Activated CD4-positive, alpha-beta T cell treated with anti-CD3 and anti-CD28 coated beads for 36 hours (primary cell): ENCODE data around the gene ENOX1. TPM values are rescaled to one million over a fixed set of nuclear protein-coding genes. Genes with fewer than 3 reads are reported as not detected.
A peak's percentile ranks its signal among the peaks of the same experiment; 100 is the strongest.

Experiments used
- ATAC-seq: fragments of 200-7000 bp; cut with Tn5 transposase; one replicate; pipeline ENCODE4 v1.10.0; 2021; ENCODE audit warnings: mild to moderate bottlenecking, moderate library complexity
- CTCF ChIA-PET: fragments of 350-600 bp; sonication (Branson Sonifier 250); formaldehyde crosslinking; loops from one replicate; lab custom pipeline; 2021; ENCODE audit warnings: antibody characterized with exemption; lab: Charles Lee
- POLR2A ChIA-PET: fragments of 350-600 bp; sonication (Branson Sonifier 250); formaldehyde crosslinking; loops from one replicate; lab custom pipeline; 2021; ENCODE audit warnings: antibody characterized with exemption, inconsistent platforms; lab: Charles Lee
- DNase-seq: peaks from one replicate; pipeline ENCODE4 v3.0.0-alpha.2; 2020
- H3K27ac Mint-ChIP-seq: one replicate; pipeline ENCODE4 v1.8.0; 2021; ENCODE audit warnings: mixed read lengths
- H3K27me3 Mint-ChIP-seq: one replicate; pipeline ENCODE4 v1.8.0; 2021; ENCODE audit warnings: mixed read lengths
- H3K36me3 Mint-ChIP-seq: one replicate; pipeline ENCODE4 v1.8.0; 2021; ENCODE audit warnings: low read depth, mixed read lengths
- H3K4me1 Mint-ChIP-seq: one replicate; pipeline ENCODE4 v1.8.0; 2021; ENCODE audit warnings: mixed read lengths
- H3K4me3 Mint-ChIP-seq: one replicate; pipeline ENCODE4 v1.8.0; 2021; ENCODE audit warnings: mild to moderate bottlenecking, moderate library complexity, mixed read lengths
- H3K9me3 Mint-ChIP-seq: one replicate; pipeline ENCODE4 v1.8.0; 2021; ENCODE audit warnings: low read depth, mixed read lengths
- intact Hi-C, 2 experiments: fragments of 100-400 bp; cut with DNase I in 1 of 2; cut with micrococcal nuclease in 1 of 2; formaldehyde crosslinking; loops; one replicate each; pipeline versions ENCODE4 v1.14.2 to v1.15.1; 2022 to 2024; cut with DNase I, micrococcal nuclease
- total RNA-seq, 2 experiments: library from RNA; stranded (reverse); gene quantifications; one replicate each; pipeline ENCODE4 v1.2.3, GENCODE V29; 2021

ENOX1 gene
- total RNA-seq, 2 experiments from 2014 or later = 0.28 to 0.48 TPM

- Mint-ChIP-seq H3K27me3 (peaks cover 8% of the 10 kb centered on the region), H3K36me3 (no peaks in the 10 kb centered on the region), H3K4me3 (no peak overlapping the region), H3K4me1 (peaks cover 3% of the 10 kb centered on the region), H3K9me3 (no peaks in the 10 kb centered on the region), H3K27ac (no peak overlapping the region)
- POLR2A ChIA-PET = no interaction called here
- DNase-seq (no peak), ATAC-seq (no peak)
- intact Hi-C loops = no loop called here
- CTCF ChIA-PET = no interaction called here
Observed at GRCh38 chr13:43669964-43670363, 116.8 kb downstream of the ENOX1 start.

GRCh38 chr13:43669101-43669500, 117.7 kb downstream of the ENOX1 start:
- H3K27ac Mint-ChIP-seq = no peak overlapping the region
- no peaks in the 10 kb centered on the region for H3K36me3 Mint-ChIP-seq
- intact Hi-C loops = no loop called here
- POLR2A ChIA-PET = no interaction called here
- CTCF ChIA-PET = no interaction called here
- H3K4me1 Mint-ChIP-seq = peaks cover 10% of the 10 kb centered on the region
- peaks cover 7% of the 10 kb centered on the region for H3K27me3 Mint-ChIP-seq
- no peaks in the 10 kb centered on the region for H3K9me3 Mint-ChIP-seq
- DNase-seq = no peak
- no peak overlapping the region for H3K4me3 Mint-ChIP-seq
- no peak for ATAC-seq

DNA sequence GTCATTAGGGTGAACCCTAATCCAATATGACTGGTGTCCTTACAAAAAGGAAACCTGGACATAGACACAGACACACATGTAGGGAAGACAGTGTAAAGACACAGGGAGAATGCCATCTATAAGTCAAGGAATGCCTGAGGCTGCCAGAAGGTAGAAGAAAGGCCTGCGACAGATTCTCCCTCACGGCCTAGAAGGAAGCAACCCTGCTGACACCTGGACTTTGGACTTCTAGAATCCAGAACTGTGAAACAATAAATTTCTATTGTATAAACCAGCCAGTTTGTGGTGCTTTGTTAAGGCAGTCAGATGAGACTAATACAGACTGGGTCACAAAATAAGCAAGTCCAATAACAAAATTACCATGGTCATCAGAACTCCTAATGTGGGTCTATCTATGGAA, 120.4 kb downstream of the ENOX1 start:
- H3K9me3 Mint-ChIP-seq = no peaks in the 10 kb centered on the region
- peaks cover 5% of the 10 kb centered on the region for H3K27me3 Mint-ChIP-seq
- intact Hi-C loops = no loop called here
- H3K27ac Mint-ChIP-seq = no peak overlapping the region
- ATAC-seq (no peak), DNase-seq (no peak)
- POLR2A ChIA-PET = no interaction called here
- H3K4me1 Mint-ChIP-seq = peaks cover 10% of the 10 kb centered on the region
- no peak overlapping the region for H3K4me3 Mint-ChIP-seq
- CTCF ChIA-PET = no interaction called here
- no peaks in the 10 kb centered on the region for H3K36me3 Mint-ChIP-seq

DNA sequence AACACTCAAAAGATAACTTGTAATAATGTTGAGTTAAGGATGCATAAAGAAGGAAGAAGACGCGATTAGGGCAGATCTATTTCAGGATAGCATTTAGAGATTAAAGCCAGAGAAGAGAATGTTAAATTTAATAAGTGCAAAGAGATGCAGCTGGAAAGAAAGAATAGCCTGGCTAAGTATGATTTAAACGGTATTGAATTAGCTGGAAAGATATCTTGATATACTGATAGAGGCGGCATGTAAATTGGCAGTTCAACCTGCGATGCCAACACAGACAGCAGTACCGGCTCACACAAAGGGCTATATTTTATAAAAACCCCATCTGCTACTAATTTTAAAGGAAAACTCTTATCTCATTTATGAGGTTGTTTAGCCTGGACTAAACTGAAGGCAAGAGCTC, 121.4 kb downstream of the ENOX1 start:
- DNase-seq (no peak), ATAC-seq (no peak)
- Mint-ChIP-seq H3K4me1 (peaks cover 10% of the 10 kb centered on the region), H3K36me3 (no peaks in the 10 kb centered on the region), H3K9me3 (no peaks in the 10 kb centered on the region), H3K27ac (no peak overlapping the region), H3K27me3 (no peaks in the 10 kb centered on the region), H3K4me3 (no peak overlapping the region)
- CTCF ChIA-PET = no interaction called here
- intact Hi-C loops = no loop called here
- POLR2A ChIA-PET = no interaction called here

DNA sequence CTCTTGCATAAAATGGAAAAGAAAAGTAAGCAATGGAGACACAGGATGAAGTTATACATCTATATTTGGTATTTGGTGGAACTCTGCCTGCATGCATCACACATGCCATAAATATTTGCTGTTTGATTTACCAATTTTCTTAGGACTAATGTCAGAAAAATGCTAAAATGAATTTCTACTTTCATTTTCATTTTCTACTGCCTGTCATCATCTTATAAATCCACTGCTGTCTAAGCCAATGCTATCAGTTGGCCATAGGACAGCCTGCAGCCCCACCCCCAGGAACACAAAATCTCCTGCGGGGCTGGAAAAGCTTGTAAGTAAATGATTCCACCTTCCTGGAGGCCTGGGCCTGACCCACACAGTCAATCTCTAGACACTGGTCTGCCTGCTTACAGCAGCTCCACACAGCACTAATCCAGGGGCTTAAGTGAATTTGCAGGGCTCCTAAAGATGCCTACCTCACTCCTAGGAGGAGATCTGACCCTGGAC, 122.0 kb downstream of the ENOX1 start:
- ChIA-PET CTCF (interaction anchor here (0.7 kb wide), 1 partner anchor 956 kb away, joined by 3 read pairs; no protein-coding TSS in a partner anchor), POLR2A (no interaction called here)
- Mint-ChIP-seq H3K9me3 (no peaks in the 10 kb centered on the region), H3K4me3 (no peak overlapping the region), H3K36me3 (no peaks in the 10 kb centered on the region), H3K4me1 (peaks cover 10% of the 10 kb centered on the region), H3K27ac (no peak overlapping the region), H3K27me3 (no peaks in the 10 kb centered on the region)
- intact Hi-C loops = no loop called here
- peak; percentile 53 for ATAC-seq
- peak; percentile 19 for DNase-seq

GRCh38 chr13:43663474-43664090, 123.2 kb downstream of the ENOX1 start:
- Mint-ChIP-seq H3K36me3 (no peaks in the 10 kb centered on the region), H3K9me3 (no peaks in the 10 kb centered on the region), H3K4me3 (no peak overlapping the region), H3K27ac (no peak overlapping the region), H3K4me1 (peaks cover 10% of the 10 kb centered on the region), H3K27me3 (peaks cover 2% of the 10 kb centered on the region)
- DNase-seq (no peak), ATAC-seq (no peak)
- ChIA-PET POLR2A (no interaction called here), CTCF (interaction anchor here (0.6 kb wide), 1 partner anchor 16 kb away, joined by 3 read pairs; no protein-coding TSS in a partner anchor)
- intact Hi-C loops = no loop called here

GRCh38 chr13:43662976-43663375, 123.8 kb downstream of the ENOX1 start:
- Mint-ChIP-seq H3K27ac (no peak overlapping the region), H3K9me3 (no peaks in the 10 kb centered on the region), H3K36me3 (no peaks in the 10 kb centered on the region), H3K27me3 (peaks cover 2% of the 10 kb centered on the region), H3K4me1 (peaks cover 10% of the 10 kb centered on the region), H3K4me3 (no peak overlapping the region)
- intact Hi-C loops = no loop called here
- POLR2A ChIA-PET = no interaction called here
- ATAC-seq (no peak), DNase-seq (no peak)
- CTCF ChIA-PET = interaction anchor here (0.6 kb wide), 1 partner anchor 15 kb away, joined by 3 read pairs; no protein-coding TSS in a partner anchor

DNA sequence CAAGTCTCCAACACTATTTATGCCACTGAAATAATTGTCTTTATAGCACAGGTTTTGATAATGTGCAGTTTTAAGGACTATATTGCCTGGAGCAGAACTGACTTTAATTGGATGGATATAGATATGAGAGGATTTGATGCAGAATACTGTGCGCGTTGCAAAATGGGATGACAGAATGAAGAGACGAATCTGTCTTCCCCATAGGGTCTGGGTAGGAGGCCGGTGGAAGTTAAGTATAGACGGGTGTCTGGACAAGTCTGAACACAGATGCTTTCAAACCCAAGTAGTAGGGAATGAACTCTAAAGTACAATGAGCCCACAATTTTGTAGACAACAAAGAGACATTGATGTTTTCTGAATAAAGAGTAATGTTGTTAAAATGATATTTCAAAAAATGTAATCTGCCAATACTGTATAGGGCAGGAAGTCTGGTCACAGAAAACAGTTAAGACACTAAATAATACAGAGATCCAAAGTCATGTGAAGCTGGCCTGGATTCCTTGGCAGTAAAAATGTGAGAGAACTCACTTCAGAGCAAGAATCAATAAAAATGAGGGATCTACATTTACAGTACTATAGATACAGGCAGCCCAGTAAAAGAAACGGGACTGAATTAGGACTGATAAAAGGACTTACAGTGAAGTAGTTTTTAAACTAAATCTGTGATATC, 125.5 kb downstream of the ENOX1 start:
- H3K4me1 Mint-ChIP-seq = peaks cover 10% of the 10 kb centered on the region
- DNase-seq (no peak), ATAC-seq (no peak)
- CTCF ChIA-PET = no interaction called here
- H3K9me3 Mint-ChIP-seq = no peaks in the 10 kb centered on the region
- POLR2A ChIA-PET = no interaction called here
- H3K36me3 Mint-ChIP-seq = no peaks in the 10 kb centered on the region
- H3K4me3 Mint-ChIP-seq = no peak overlapping the region
- intact Hi-C loops = no loop called here
- H3K27ac Mint-ChIP-seq = no peak overlapping the region
- peaks cover 2% of the 10 kb centered on the region for H3K27me3 Mint-ChIP-seq

GRCh38 chr13:43657485-43657884, 129.3 kb downstream of the ENOX1 start:
- H3K9me3 Mint-ChIP-seq = no peaks in the 10 kb centered on the region
- ChIA-PET POLR2A (no interaction called here), CTCF (no interaction called here)
- H3K27me3 Mint-ChIP-seq = peaks cover 7% of the 10 kb centered on the region
- no peak overlapping the region for H3K4me3 Mint-ChIP-seq
- ATAC-seq (peak; percentile 60), DNase-seq (peak; percentile 25)
- intact Hi-C loops = no loop called here
- no peaks in the 10 kb centered on the region for H3K4me1 Mint-ChIP-seq
- no peaks in the 10 kb centered on the region for H3K36me3 Mint-ChIP-seq
- no peak overlapping the region for H3K27ac Mint-ChIP-seq

- no peak overlapping the region for H3K4me3 Mint-ChIP-seq
- intact Hi-C loops = no loop called here
- no peaks in the 10 kb centered on the region for H3K9me3 Mint-ChIP-seq
- DNase-seq (no peak), ATAC-seq (no peak)
- no peak overlapping the region for H3K27ac Mint-ChIP-seq
- H3K27me3 Mint-ChIP-seq = peaks cover 5% of the 10 kb centered on the region
- no peaks in the 10 kb centered on the region for H3K4me1 Mint-ChIP-seq
- POLR2A ChIA-PET = no interaction called here
- no peaks in the 10 kb centered on the region for H3K36me3 Mint-ChIP-seq
- CTCF ChIA-PET = no interaction called here
Observed at GRCh38 chr13:43653980-43654379, 132.8 kb downstream of the ENOX1 start.

DNA sequence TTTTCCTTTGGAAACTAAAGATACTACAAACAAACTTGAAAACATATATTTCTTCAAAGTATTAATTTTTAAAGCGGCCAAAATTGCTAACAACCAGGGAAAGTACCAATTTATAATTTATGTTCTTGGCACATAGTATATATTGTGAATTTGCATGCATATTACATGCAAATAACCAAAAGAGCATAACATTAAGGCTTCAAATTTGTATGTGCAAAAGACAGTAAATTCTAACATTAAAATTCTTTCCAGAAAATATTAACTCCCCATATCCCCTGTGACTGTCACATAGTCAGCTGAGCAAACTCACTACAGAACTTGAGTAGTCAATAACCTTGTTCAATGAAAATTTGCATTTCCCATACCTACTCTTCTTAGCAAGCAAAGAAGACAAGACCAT, 133.4 kb downstream of the ENOX1 start:
- Mint-ChIP-seq H3K4me3 (no peak overlapping the region), H3K27me3 (peaks cover 5% of the 10 kb centered on the region), H3K36me3 (no peaks in the 10 kb centered on the region), H3K4me1 (no peaks in the 10 kb centered on the region), H3K9me3 (no peaks in the 10 kb centered on the region), H3K27ac (no peak overlapping the region)
- intact Hi-C loops = no loop called here
- CTCF ChIA-PET = no interaction called here
- DNase-seq (no peak), ATAC-seq (no peak)
- POLR2A ChIA-PET = no interaction called here

DNA sequence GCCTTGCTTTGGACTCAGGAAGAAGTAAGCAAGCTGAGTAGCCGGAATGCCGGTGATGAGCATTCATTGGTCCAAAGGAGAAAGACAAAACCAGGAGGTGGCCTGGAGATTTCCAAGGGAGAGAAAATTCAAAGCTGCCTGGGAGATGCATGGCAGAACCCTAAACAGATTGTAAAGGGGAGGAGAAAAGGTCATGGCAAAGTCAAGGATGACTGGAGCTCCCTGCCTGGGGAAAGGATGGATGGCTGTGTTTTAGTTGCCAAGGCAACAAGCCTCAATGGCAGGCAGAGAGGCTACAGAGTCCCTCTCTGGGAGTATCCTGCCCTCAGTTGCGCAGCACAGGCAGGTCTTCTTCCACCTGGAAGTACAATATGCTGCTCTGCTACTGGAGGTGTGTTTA, 134.0 kb downstream of the ENOX1 start:
- CTCF ChIA-PET = no interaction called here
- DNase-seq (no peak), ATAC-seq (no peak)
- H3K4me3 Mint-ChIP-seq = no peak overlapping the region
- H3K4me1 Mint-ChIP-seq = no peaks in the 10 kb centered on the region
- peaks cover 10% of the 10 kb centered on the region for H3K27me3 Mint-ChIP-seq
- POLR2A ChIA-PET = no interaction called here
- no peaks in the 10 kb centered on the region for H3K36me3 Mint-ChIP-seq
- intact Hi-C loops = no loop called here
- H3K9me3 Mint-ChIP-seq = no peaks in the 10 kb centered on the region
- no peak overlapping the region for H3K27ac Mint-ChIP-seq
